ENCODE results near the gene GALNT10. TPM values are rescaled to one million over a fixed set of nuclear protein-coding genes. Genes with fewer than 3 reads are reported as not detected.

GALNT10 gene
- total and polyA plus RNA-seq, 10 of the 15 experiments (the other 5 are each of a cell fraction or from before 2014, with no cell fraction given): 3.9 to 35.4 (median 15.5) TPM

- in situ Hi-C loops (cut with MboI): no loop called here
- BruUV-seq (replicated peaks): no TSS peak
- ATAC-seq (no peak), DNase-seq (ENCODE audit: low read depth, low spot score) (no peak), FAIRE-seq (no peak)
- no peak overlapping the region for H3K9ac ChIP-seq (ENCODE audit: control insufficient read depth, insufficient read depth, low read length)
- H3K4me1 ChIP-seq (ENCODE audit: control insufficient read depth, insufficient read depth, low read length): peaks cover 26% of the 10 kb centered on the region
- no peaks in the 10 kb centered on the region for H3K9me3 ChIP-seq (replicated peaks; ENCODE audit: control insufficient read depth, insufficient read depth, low read length)
- WGBS (ENCODE audit: insufficient coverage, insufficient replicate concordance, low lambda C conversion rate, missing lambda C conversion rate): 100% methylated on average over 1 of the region's 1 CpG
- H3K27ac ChIP-seq (ENCODE audit: control insufficient read depth, insufficient read depth): no peak overlapping the region
- H3K36me3 ChIP-seq (ENCODE audit: control insufficient read depth in 2 of 2, insufficient read depth in 2 of 2, low read length in 1 of 2): peaks cover 0 to 7% of the 10 kb centered on the region in 2 experiments; a peak in 1 of 4 replicates
- ChIA-PET RAD21 (ENCODE audit: unreplicated experiment) (interaction anchor here (0.8 to 3.9 kb wide), 6 partner anchors 16 to 209 kb away, joined by 4 to 28 read pairs (median 8); no protein-coding TSS in a partner anchor), POLR2A (no interaction called here), CTCF (interaction anchor here (1.3 to 4.8 kb wide), 14 partner anchors 16 to 226 kb away, joined by 3 to 50 read pairs (median 6); no protein-coding TSS in a partner anchor), SMC1A (ENCODE audit: uncharacterized antibody, unreplicated experiment) (interaction anchor here (0.9 to 3.8 kb wide), 14 partner anchors 8 to 209 kb away, joined by 3 to 50 read pairs (median 6); no protein-coding TSS in a partner anchor)
- intact Hi-C loops (cut with micrococcal nuclease; ENCODE audit: unreplicated experiment): no loop called here
- H4K20me1 ChIP-seq (ENCODE audit: control insufficient read depth, insufficient read depth): no peaks in the 10 kb centered on the region; the same call in 1 of the 2 replicates
- no peak overlapping the region for H3K4me2 ChIP-seq (ENCODE audit: control insufficient read depth, insufficient read depth)
- no peak for TF ChIP-seq CTCF (IDR thresholded peaks at IDR 0.05 in 2 of 3, conservative IDR thresholded peaks at IDR 0.05 in 1 of 3; ENCODE audit: control insufficient read depth in 2 of 3, extremely low read depth in 1 of 3, insufficient read depth in 1 of 3, low read depth in 3 of 3, low read length in 3 of 3)
- TF ChIP-seq ZNF274 (IDR thresholded peaks at IDR 0.05; ENCODE audit: insufficient read depth, insufficient read length): no peak
- TF ChIP-seq SKIL (IDR thresholded peaks at IDR 0.05; ENCODE audit: low read depth, poor library complexity, severe bottlenecking): no peak
- TF ChIP-seq IKZF2 (IDR thresholded peaks at IDR 0.05): no peak
- TF ChIP-seq YBX1 (IDR thresholded peaks at IDR 0.05): no peak
- no peak for TF ChIP-seq NRF1 (conservative IDR thresholded peaks at IDR 0.05; ENCODE audit: low read depth, low read length)
- no peaks in the 10 kb centered on the region for H3K27me3 ChIP-seq (replicated peaks in 1 of 2; ENCODE audit: control insufficient read depth in 2 of 2, insufficient read depth in 2 of 2, low read length in 1 of 2)
- no peak overlapping the region for H3K4me3 ChIP-seq
- no peak overlapping the region for H2AFZ ChIP-seq (ENCODE audit: control insufficient read depth, low read depth, low read length)
- H3K79me2 ChIP-seq (ENCODE audit: control insufficient read depth, insufficient read depth, low read length): peaks cover 58% of the 10 kb centered on the region
Measured at GRCh38 chr5:154196281-154196680, 5.7 kb downstream of the GALNT10 start.
